DOHH2 (cell line): ENCODE measurements around the gene EVC.

ENCODE experiments used
- CTCF ChIP-seq: fragments of 200-600 bp; sonication (generic); IDR thresholded peaks from one replicate; pipeline ENCODE4 v1.5.1; 2014; ENCODE audit warnings: antibody characterized with exemption, mild to moderate bottlenecking, low read depth, low read length; ENCODE audit not compliant: poor library complexity, severe bottlenecking
- EZH2phosphoT487 ChIP-seq: fragments of 200-600 bp; sonication (generic); IDR thresholded peaks from 2 replicates; pipeline ENCODE4 v1.6.1; 2017; ENCODE audit warnings: borderline replicate concordance, mild to moderate bottlenecking, antibody characterized with exemption, low read length, moderate library complexity, mixed read lengths

DNA sequence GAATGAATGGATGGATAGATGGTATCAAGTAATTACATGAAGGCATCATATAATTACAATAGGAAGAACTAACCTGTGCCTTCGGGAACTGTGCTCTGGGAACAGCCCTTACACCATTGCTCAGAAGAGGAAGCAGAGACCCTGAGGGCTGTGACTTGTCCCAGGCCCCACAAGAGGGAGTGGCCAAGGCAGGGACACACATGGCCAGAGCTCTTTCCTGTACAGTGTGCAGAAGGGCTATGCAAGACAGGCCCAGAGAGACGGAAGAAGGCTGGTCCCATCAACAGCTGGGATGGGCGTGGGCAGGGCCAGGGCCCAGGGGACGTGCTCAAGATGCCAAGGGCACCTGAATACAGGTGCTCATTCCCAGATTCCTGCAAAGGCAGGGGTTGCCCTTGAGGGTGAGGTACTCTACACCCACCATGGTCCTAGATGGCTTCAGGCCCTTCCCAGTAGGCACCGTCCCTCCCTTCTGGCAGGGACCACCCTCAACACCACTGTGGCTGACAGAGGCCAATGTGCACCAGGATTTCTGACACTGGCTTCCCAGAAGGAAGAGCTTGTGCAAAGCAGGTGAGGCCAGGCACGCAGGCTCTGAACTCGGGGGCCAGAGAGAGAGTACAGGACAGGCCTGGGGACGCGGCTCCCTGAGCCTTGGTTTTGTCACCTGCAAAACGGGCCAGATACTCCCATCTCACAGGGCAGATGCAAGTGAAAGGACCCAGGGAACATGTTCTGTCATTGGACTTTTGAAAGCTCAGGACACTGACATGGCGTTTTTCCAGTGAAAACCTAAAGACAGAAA is 4.3 kb upstream of the EVC start:
- no peak for TF ChIP-seq CTCF
- no peak for TF ChIP-seq EZH2phosphoT487
